HCT116 (cell line): ENCODE measurements around the gene TNFRSF12A. TPM values are rescaled to one million over a fixed set of nuclear protein-coding genes. Genes with fewer than 3 reads are reported as not detected.

Experiments
- ATAC-seq: fragments of 200-7000 bp; cut with Tn5 transposase; 2 replicates; pipeline ENCODE4 v1.9.1; 2020; ENCODE audit warnings: mild to moderate bottlenecking, moderate library complexity
- BruUV-seq: library from RNA; stranded (reverse); fragments of 400-500 nt; replicated peaks from 2 replicates; lab custom pipeline; 2021; lab: Mats Ljungman, UMichigan
- CTCF ChIA-PET: fragments of 300-600 bp; sonication (Branson Sonifier 250); formaldehyde crosslinking; loops from one replicate; lab custom pipeline; 2021; ENCODE audit warnings: antibody characterized with exemption; lab: Charles Lee
- POLR2A ChIA-PET: fragments of 300-600, 350-600 bp; sonication (Branson Sonifier 250); formaldehyde crosslinking; loops from one replicate; lab custom pipeline; 2021; ENCODE audit warnings: antibody characterized with exemption; lab: Charles Lee
- RAD21 ChIA-PET, 2 experiments: fragments of 300-600 bp; sonication (Branson Sonifier 250); formaldehyde crosslinking; loops; one replicate each; lab custom pipeline; 2023; ENCODE audit warnings: low total read pairs in 2 of 2; ENCODE audit not compliant: uncharacterized antibody in 2 of 2, unreplicated experiment in 2 of 2, low non-redundant PET in 1 of 2; lab: Charles Lee
- DNase-seq: peaks from one replicate; pipeline ENCODE4 v3.0.0-alpha.2; 2010; ENCODE audit warnings: low read depth, low spot score
- H2AFZ ChIP-seq: fragments of 200-600 bp; shearing (Covaris generic), sonication (generic); 2 replicates; pipeline ENCODE4 v1.6.1; 2017; ENCODE audit warnings: low read depth, mixed run types, mixed read lengths, antibody characterized with exemption, low read length; ENCODE audit not compliant: poor library complexity, severe bottlenecking
- H3K27ac ChIP-seq: 2 replicates; pipeline ENCODE4 v1.5.1; 2012; ENCODE audit warnings: low read depth, low read length
- H3K27me3 ChIP-seq: fragments of 200-600 bp; sonication (generic); 2 replicates; pipeline ENCODE4 v1.6.1; 2016; ENCODE audit warnings: mixed run types, low read length, mixed read lengths; ENCODE audit not compliant: insufficient read depth
- H3K36me3 ChIP-seq, 2 experiments: fragments of 200-500 bp in 1 of 2; fragments of 200-600 bp in 1 of 2; sonication (Bioruptor generic) in 1 of 2; sonication (generic) in 1 of 2; 2 replicates each; pipeline versions ENCODE4 v1.5.1 to v1.6.1; 2014 to 2016; ENCODE audit warnings: low read length in 2 of 2, inconsistent platforms in 1 of 2, mixed read lengths in 1 of 2, mixed run types in 1 of 2; ENCODE audit not compliant: insufficient read depth in 2 of 2, control insufficient read depth in 1 of 2
- H3K4me1 ChIP-seq, 2 experiments: fragments of 200-600 bp in 1 of 2; sonication (generic) in 1 of 2; 2 replicates each; pipeline versions ENCODE4 v1.5.1 to v1.6.1; 2012 to 2017; ENCODE audit warnings: low read length in 2 of 2, inconsistent platforms in 1 of 2, mild to moderate bottlenecking in 1 of 2, mixed read lengths in 1 of 2, mixed run types in 1 of 2, moderate library complexity in 1 of 2; ENCODE audit not compliant: insufficient read depth in 2 of 2, control insufficient read depth in 1 of 2
- H3K4me2 ChIP-seq: fragments of 200-600 bp; sonication (generic); 2 replicates; pipeline ENCODE4 v1.6.1; 2017; ENCODE audit warnings: mixed run types, low read length, mixed read lengths
- H3K4me3 ChIP-seq, 2 experiments: fragments of 200-600 bp in 1 of 2; sonication (generic) in 1 of 2; replicated peaks in 1 of 2; 2 replicates each; pipeline ENCODE4 v1.5.1; 2011 to 2016; ENCODE audit warnings: low read length in 2 of 2, control low read depth in 1 of 2, low read depth in 1 of 2, mild to moderate bottlenecking in 1 of 2, mixed read lengths in 1 of 2, mixed run types in 1 of 2
- H3K79me2 ChIP-seq: fragments of 200-600 bp; sonication (generic); 2 replicates; pipeline ENCODE4 v1.6.1; 2017; ENCODE audit warnings: mild to moderate bottlenecking, mixed run types, low read length, moderate library complexity, mixed read lengths; ENCODE audit not compliant: insufficient read depth
- H3K9ac ChIP-seq: fragments of 200-600 bp; sonication (generic); 2 replicates; pipeline ENCODE4 v1.6.1; 2016; ENCODE audit warnings: low read length, mixed read lengths
- H3K9me2 ChIP-seq: fragments of 200-600 bp; sonication (generic), shearing (Covaris generic); 2 replicates; pipeline ENCODE4 v1.6.1; 2017; ENCODE audit warnings: mixed run types, mild to moderate bottlenecking, moderate library complexity; ENCODE audit not compliant: insufficient read depth
- H3K9me3 ChIP-seq, 2 experiments: fragments of 200-500 bp in 1 of 2; fragments of 200-600 bp in 1 of 2; sonication (Bioruptor generic) in 1 of 2; sonication (generic) in 1 of 2; 2 replicates each; pipeline ENCODE4 v1.6.1; 2014 to 2017; ENCODE audit warnings: low read length in 2 of 2, mixed read lengths in 2 of 2, inconsistent platforms in 1 of 2, low read depth in 1 of 2, mild to moderate bottlenecking in 1 of 2, mixed run types in 1 of 2, moderate library complexity in 1 of 2; ENCODE audit not compliant: control insufficient read depth in 1 of 2, insufficient read depth in 1 of 2
- H4K20me1 ChIP-seq: fragments of 200-600 bp; sonication (generic), shearing (Covaris generic); 2 replicates; pipeline ENCODE4 v1.6.1; 2017; ENCODE audit warnings: mixed run types, mild to moderate bottlenecking, moderate library complexity; ENCODE audit not compliant: insufficient read depth
- CBX3 ChIP-seq: IDR thresholded peaks from 2 replicates; pipeline ENCODE4 v1.6.1; 2012; ENCODE audit warnings: low read depth
- CEBPB ChIP-seq: IDR thresholded peaks from 2 replicates; pipeline ENCODE4 v1.6.1; 2012; ENCODE audit warnings: low read depth
- ELF1 ChIP-seq: IDR thresholded peaks from 2 replicates; pipeline ENCODE4 v1.6.1; 2012; ENCODE audit warnings: low read depth, borderline replicate concordance
- EZH2 ChIP-seq: fragments of 200-600 bp; sonication (generic); IDR thresholded peaks from 2 replicates; pipeline ENCODE4 v1.6.1; 2017; ENCODE audit warnings: antibody characterized with exemption, mixed run types
- EZH2phosphoT487 ChIP-seq: fragments of 200-600 bp; IDR thresholded peaks from 2 replicates; pipeline ENCODE4 v1.6.1; 2018; ENCODE audit warnings: antibody characterized with exemption, borderline replicate concordance
- JUND ChIP-seq: IDR thresholded peaks from 2 replicates; pipeline ENCODE4 v1.6.1; 2012
- POLR2A ChIP-seq: IDR thresholded peaks from 2 replicates; pipeline ENCODE4 v1.7.0; 2011; ENCODE audit warnings: borderline replicate concordance; ENCODE audit not compliant: insufficient read depth, insufficient read length; ENCODE audit errors: extremely low read depth
- POLR2AphosphoS5 ChIP-seq: IDR thresholded peaks from 2 replicates; pipeline ENCODE4 v1.6.1; 2011; ENCODE audit warnings: mild to moderate bottlenecking, low read depth, low read length, moderate library complexity
- RAD21 ChIP-seq: IDR thresholded peaks from 2 replicates; pipeline ENCODE4 v1.6.1; 2012; ENCODE audit warnings: low read depth, mild to moderate bottlenecking
- SIN3A ChIP-seq: IDR thresholded peaks from 2 replicates; pipeline ENCODE4 v1.6.1; 2012; ENCODE audit warnings: low read depth
- TCF7L2 ChIP-seq: IDR thresholded peaks from 2 replicates; pipeline ENCODE4 v1.7.0; 2011; ENCODE audit warnings: borderline replicate concordance, inconsistent platforms; ENCODE audit not compliant: insufficient read depth, insufficient read length; ENCODE audit errors: extremely low read depth
- YY1 ChIP-seq: IDR thresholded peaks from 2 replicates; pipeline ENCODE4 v1.6.1; 2011; ENCODE audit warnings: low read length, low read depth, moderate library complexity, mild to moderate bottlenecking; ENCODE audit not compliant: insufficient replicate concordance; ENCODE audit errors: extremely low read depth
- ZFX ChIP-seq: fragments of 450-650 bp; IDR thresholded peaks from 2 replicates; pipeline ENCODE4 v1.6.1; 2017
- ZNF274 ChIP-seq: fragments of 200-500 bp; sonication (Bioruptor generic); IDR thresholded peaks from 2 replicates; pipeline ENCODE4 v1.6.1; 2014; ENCODE audit warnings: mild to moderate bottlenecking, low read depth, low read length, inconsistent platforms
- intact Hi-C: fragments of 100-400 bp; cut with micrococcal nuclease; formaldehyde crosslinking; loops from 2 replicates; pipeline ENCODE4 v1.10.0; 2022
- total RNA-seq: library from RNA; stranded (reverse); gene quantifications from one replicate; pipeline ENCODE4 v1.2.1, GENCODE V29; 2021; ENCODE audit not compliant: unreplicated experiment
- TF ChIP-seq, protein P1 (sequence below): IDR thresholded peaks from 2 replicates; pipeline ENCODE4 v1.6.1; 2011; ENCODE audit warnings: mild to moderate bottlenecking, low read length, moderate library complexity; ENCODE audit not compliant: insufficient replicate concordance; ENCODE audit errors: extremely low read depth
- TF ChIP-seq, protein P2 (sequence below): IDR thresholded peaks from 2 replicates; pipeline ENCODE4 v1.6.1; 2012
- TF ChIP-seq, protein P3 (sequence below): IDR thresholded peaks from 2 replicates; pipeline ENCODE4 v1.6.1; 2012; ENCODE audit warnings: low read depth
- TF ChIP-seq, protein P4 (sequence below), 3 experiments: fragments of 200-600 bp in 1 of 3; sonication (generic) in 1 of 3; IDR thresholded peaks in 2 of 3; conservative IDR thresholded peaks in 1 of 3; 2 replicates each; pipeline ENCODE4 v1.5.1; 2012 to 2017; ENCODE audit warnings: low read depth in 2 of 3, low read length in 2 of 3, antibody characterized with exemption in 1 of 3, borderline replicate concordance in 1 of 3, control low read depth in 1 of 3, mild to moderate bottlenecking in 1 of 3, mixed read lengths in 1 of 3, mixed run types in 1 of 3, moderate library complexity in 1 of 3; ENCODE audit not compliant: insufficient read depth in 1 of 3

Gene TNFRSF12A
- total RNA-seq, 1 experiment from 2014 or later, result 188 TPM

DNA sequence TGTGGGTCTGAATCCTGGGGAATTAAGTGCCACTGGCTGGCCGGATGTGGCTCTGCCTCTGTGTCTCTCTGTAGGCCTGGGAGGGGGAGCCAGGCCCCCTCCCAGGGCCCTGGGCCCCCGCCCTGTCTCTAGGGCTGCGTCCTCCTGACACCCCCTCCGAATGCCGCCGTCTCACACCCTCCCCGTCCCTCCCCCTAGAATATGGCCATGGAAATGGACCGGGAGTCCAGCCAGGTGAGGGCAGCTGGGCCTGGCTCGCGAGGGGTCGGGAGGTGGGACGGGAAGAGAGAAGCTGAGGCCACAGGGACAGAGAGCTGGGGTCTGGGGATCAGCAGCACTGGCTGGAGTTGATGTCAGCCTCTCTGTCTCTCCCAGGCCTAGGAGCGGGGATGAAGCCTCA, 23.9 kb upstream of the TNFRSF12A start:
- POLR2A ChIA-PET, result no interaction called here
- Histone ChIP-seq H3K9me2 (no peaks in the 10 kb centered on the region), H3K9ac (no peak overlapping the region), H2AFZ (no peak overlapping the region), H3K27ac (no peak overlapping the region; the same call in 1 of the 2 replicates), H3K4me1 (peaks cover 2 to 11% of the 10 kb centered on the region in 2 experiments; a peak in 3 of 4 replicates), H3K9me3 (no peaks in the 10 kb centered on the region), H4K20me1 (no peaks in the 10 kb centered on the region), H3K36me3 (no peaks in the 10 kb centered on the region), H3K4me3 (no peak overlapping the region), H3K79me2 (no peaks in the 10 kb centered on the region), H3K27me3 (no peaks in the 10 kb centered on the region), H3K4me2 (no peak overlapping the region)
- ATAC-seq (no peak), DNase-seq (no peak)
- intact Hi-C loops, result no loop called here
- no peak for TF ChIP-seq JUND
- no peak for TF ChIP-seq EZH2
- TF ChIP-seq, protein P1, sequence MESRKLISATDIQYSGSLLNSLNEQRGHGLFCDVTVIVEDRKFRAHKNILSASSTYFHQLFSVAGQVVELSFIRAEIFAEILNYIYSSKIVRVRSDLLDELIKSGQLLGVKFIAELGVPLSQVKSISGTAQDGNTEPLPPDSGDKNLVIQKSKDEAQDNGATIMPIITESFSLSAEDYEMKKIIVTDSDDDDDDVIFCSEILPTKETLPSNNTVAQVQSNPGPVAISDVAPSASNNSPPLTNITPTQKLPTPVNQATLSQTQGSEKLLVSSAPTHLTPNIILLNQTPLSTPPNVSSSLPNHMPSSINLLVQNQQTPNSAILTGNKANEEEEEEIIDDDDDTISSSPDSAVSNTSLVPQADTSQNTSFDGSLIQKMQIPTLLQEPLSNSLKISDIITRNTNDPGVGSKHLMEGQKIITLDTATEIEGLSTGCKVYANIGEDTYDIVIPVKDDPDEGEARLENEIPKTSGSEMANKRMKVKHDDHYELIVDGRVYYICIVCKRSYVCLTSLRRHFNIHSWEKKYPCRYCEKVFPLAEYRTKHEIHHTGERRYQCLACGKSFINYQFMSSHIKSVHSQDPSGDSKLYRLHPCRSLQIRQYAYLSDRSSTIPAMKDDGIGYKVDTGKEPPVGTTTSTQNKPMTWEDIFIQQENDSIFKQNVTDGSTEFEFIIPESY, result no peak
- no peak for TF ChIP-seq POLR2A
- TF ChIP-seq POLR2AphosphoS5, result no peak
- no peak for TF ChIP-seq TCF7L2
- TF ChIP-seq YY1, result no peak
- no peak for TF ChIP-seq CBX3
- no peak for TF ChIP-seq SIN3A
- no peak for TF ChIP-seq ELF1
- TF ChIP-seq, protein P2, sequence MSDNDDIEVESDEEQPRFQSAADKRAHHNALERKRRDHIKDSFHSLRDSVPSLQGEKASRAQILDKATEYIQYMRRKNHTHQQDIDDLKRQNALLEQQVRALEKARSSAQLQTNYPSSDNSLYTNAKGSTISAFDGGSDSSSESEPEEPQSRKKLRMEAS, result no peak
- TF ChIP-seq CEBPB, result no peak
- TF ChIP-seq RAD21, result no peak
- TF ChIP-seq, protein P3, sequence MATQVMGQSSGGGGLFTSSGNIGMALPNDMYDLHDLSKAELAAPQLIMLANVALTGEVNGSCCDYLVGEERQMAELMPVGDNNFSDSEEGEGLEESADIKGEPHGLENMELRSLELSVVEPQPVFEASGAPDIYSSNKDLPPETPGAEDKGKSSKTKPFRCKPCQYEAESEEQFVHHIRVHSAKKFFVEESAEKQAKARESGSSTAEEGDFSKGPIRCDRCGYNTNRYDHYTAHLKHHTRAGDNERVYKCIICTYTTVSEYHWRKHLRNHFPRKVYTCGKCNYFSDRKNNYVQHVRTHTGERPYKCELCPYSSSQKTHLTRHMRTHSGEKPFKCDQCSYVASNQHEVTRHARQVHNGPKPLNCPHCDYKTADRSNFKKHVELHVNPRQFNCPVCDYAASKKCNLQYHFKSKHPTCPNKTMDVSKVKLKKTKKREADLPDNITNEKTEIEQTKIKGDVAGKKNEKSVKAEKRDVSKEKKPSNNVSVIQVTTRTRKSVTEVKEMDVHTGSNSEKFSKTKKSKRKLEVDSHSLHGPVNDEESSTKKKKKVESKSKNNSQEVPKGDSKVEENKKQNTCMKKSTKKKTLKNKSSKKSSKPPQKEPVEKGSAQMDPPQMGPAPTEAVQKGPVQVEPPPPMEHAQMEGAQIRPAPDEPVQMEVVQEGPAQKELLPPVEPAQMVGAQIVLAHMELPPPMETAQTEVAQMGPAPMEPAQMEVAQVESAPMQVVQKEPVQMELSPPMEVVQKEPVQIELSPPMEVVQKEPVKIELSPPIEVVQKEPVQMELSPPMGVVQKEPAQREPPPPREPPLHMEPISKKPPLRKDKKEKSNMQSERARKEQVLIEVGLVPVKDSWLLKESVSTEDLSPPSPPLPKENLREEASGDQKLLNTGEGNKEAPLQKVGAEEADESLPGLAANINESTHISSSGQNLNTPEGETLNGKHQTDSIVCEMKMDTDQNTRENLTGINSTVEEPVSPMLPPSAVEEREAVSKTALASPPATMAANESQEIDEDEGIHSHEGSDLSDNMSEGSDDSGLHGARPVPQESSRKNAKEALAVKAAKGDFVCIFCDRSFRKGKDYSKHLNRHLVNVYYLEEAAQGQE, result no peak
- TF ChIP-seq ZFX, result no peak
- TF ChIP-seq, protein P4, sequence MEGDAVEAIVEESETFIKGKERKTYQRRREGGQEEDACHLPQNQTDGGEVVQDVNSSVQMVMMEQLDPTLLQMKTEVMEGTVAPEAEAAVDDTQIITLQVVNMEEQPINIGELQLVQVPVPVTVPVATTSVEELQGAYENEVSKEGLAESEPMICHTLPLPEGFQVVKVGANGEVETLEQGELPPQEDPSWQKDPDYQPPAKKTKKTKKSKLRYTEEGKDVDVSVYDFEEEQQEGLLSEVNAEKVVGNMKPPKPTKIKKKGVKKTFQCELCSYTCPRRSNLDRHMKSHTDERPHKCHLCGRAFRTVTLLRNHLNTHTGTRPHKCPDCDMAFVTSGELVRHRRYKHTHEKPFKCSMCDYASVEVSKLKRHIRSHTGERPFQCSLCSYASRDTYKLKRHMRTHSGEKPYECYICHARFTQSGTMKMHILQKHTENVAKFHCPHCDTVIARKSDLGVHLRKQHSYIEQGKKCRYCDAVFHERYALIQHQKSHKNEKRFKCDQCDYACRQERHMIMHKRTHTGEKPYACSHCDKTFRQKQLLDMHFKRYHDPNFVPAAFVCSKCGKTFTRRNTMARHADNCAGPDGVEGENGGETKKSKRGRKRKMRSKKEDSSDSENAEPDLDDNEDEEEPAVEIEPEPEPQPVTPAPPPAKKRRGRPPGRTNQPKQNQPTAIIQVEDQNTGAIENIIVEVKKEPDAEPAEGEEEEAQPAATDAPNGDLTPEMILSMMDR (IDR thresholded peaks at IDR 0.05 in 2 of 3, conservative IDR thresholded peaks at IDR 0.05 in 1 of 3; ENCODE audit: borderline replicate concordance in 1 of 3, insufficient read depth in 1 of 3, low read depth in 2 of 3, low read length in 2 of 3), result no peak
- TF ChIP-seq EZH2phosphoT487, result no peak
- no peak for TF ChIP-seq ZNF274
- CTCF ChIA-PET, result interaction anchor here (1.3 kb wide), 1 partner anchor 32 kb away, joined by 4 read pairs; no protein-coding TSS in a partner anchor
- BruUV-seq, result no TSS peak
- RAD21 ChIA-PET, result no interaction called here
